ENCODE results near the gene WDR7. TPM values are rescaled to one million over a fixed set of nuclear protein-coding genes. Genes with fewer than 3 reads are reported as not detected.

The WDR7 gene
- total and polyA plus RNA-seq, 2 of the 4 experiments (the other 2 are of a cell fraction) = 3.7 to 23.3 TPM

GRCh38 chr18:57060814-57061213, 409.7 kb downstream of the WDR7 start:
- intact Hi-C loops (cut with micrococcal nuclease) = no loop called here
- Histone ChIP-seq H3K9me3 (ENCODE audit: control insufficient read depth, insufficient read depth, low read length) (no peaks in the 10 kb centered on the region), H2AK5ac (ENCODE audit: low read depth, low read length) (no peak overlapping the region), H3K56ac (ENCODE audit: extremely low read depth, insufficient read depth, low read length) (no peak overlapping the region), H2BK15ac (ENCODE audit: low read depth, low read length) (no peak overlapping the region), H3K4me3 (ENCODE audit: insufficient read depth, low read depth, low read length) (no peak overlapping the region), H3K27me3 (ENCODE audit: control insufficient read depth, insufficient read depth, low read length) (peaks cover 4% of the 10 kb centered on the region), H2BK120ac (ENCODE audit: low read depth, low read length) (no peak overlapping the region), H4K8ac (ENCODE audit: low read depth in 2 of 2, low read length in 2 of 2) (no peak overlapping the region), H4K5ac (ENCODE audit: low read depth, low read length) (no peak overlapping the region), H2AK9ac (replicated peaks; ENCODE audit: low read depth, low read length, poor library complexity) (no peak overlapping the region), H3K9ac (ENCODE audit: low read depth, low read length) (no peak overlapping the region), H2BK20ac (ENCODE audit: low read depth, low read length) (no peak overlapping the region), H3K27ac (ENCODE audit: insufficient read depth, low read length) (no peak overlapping the region), H3K18ac (ENCODE audit: low read depth, low read length) (no peak overlapping the region), H3K14ac (replicated peaks; ENCODE audit: low read depth, low read length) (no peak overlapping the region), H3K36me3 (ENCODE audit: control insufficient read depth, insufficient read depth, low read length) (no peaks in the 10 kb centered on the region), H2AFZ (replicated peaks; ENCODE audit: low read length, poor library complexity) (no peak overlapping the region), H3K4me2 (ENCODE audit: low read depth, low read length) (no peak overlapping the region), H4K20me1 (ENCODE audit: insufficient read depth, low read length) (no peaks in the 10 kb centered on the region), H4K91ac (ENCODE audit: insufficient read depth, low read depth, low read length) (no peak overlapping the region), H3K79me1 (ENCODE audit: low read depth in 1 of 2, low read length in 2 of 2) (no peaks in the 10 kb centered on the region), H3K9me1 (ENCODE audit: insufficient read depth, low read length) (no peaks in the 10 kb centered on the region), H3K23ac (ENCODE audit: low read depth, low read length) (no peak overlapping the region), H3K4ac (ENCODE audit: low read depth, low read length) (no peak overlapping the region), H2BK5ac (ENCODE audit: low read depth, low read length, poor library complexity, severe bottlenecking) (no peak overlapping the region), H3K4me1 (ENCODE audit: control insufficient read depth, insufficient read depth, low read length) (no peaks in the 10 kb centered on the region)
- BruUV-seq (replicated peaks) = no TSS peak
- POLR2A ChIA-PET (ENCODE audit: unreplicated experiment) = no interaction called here
- CTCF ChIA-PET = no interaction called here
- in situ Hi-C loops (cut with MboI; ENCODE audit: low sequenced_read_pairs) = no loop called here
- ATAC-seq (ENCODE audit: low read depth) = no peak
- dilution Hi-C loops (cut with HindIII; ENCODE audit: low sequenced_read_pairs, unreplicated experiment) = no loop called here
- TF ChIP-seq FOS (IDR thresholded peaks at IDR 0.05; ENCODE audit: low read depth, low read length) = no peak
- TF ChIP-seq BHLHE40 (IDR thresholded peaks at IDR 0.05; ENCODE audit: low read depth, low read length) = no peak
- TF ChIP-seq CHD1 (IDR thresholded peaks at IDR 0.05; ENCODE audit: low read depth, low read length) = no peak
- no peak for TF ChIP-seq SMC3 (IDR thresholded peaks at IDR 0.05; ENCODE audit: low read depth, low read length)
- no peak for TF ChIP-seq CTCF (conservative IDR thresholded peaks at IDR 0.05; ENCODE audit: low read depth, low read length)
- TF ChIP-seq CEBPB (IDR thresholded peaks at IDR 0.05; ENCODE audit: low read depth, low read length) = no peak
- TF ChIP-seq MAZ (IDR thresholded peaks at IDR 0.05; ENCODE audit: borderline replicate concordance, low read depth, low read length) = no peak
- no peak for TF ChIP-seq RFX5 (IDR thresholded peaks at IDR 0.05; ENCODE audit: low read depth, low read length)
- no peak for DNase-seq
- WGBS, 2 experiments (ENCODE audit: extremely low coverage in 2 of 2, insufficient read length in 1 of 2) = 50% methylated on average over 2 of the region's 8 CpGs; no CpG with 5 or more reads in 1 of the 2 experiments
